ENCODE data around the gene PDLIM7.

PDLIM7 gene

DNA sequence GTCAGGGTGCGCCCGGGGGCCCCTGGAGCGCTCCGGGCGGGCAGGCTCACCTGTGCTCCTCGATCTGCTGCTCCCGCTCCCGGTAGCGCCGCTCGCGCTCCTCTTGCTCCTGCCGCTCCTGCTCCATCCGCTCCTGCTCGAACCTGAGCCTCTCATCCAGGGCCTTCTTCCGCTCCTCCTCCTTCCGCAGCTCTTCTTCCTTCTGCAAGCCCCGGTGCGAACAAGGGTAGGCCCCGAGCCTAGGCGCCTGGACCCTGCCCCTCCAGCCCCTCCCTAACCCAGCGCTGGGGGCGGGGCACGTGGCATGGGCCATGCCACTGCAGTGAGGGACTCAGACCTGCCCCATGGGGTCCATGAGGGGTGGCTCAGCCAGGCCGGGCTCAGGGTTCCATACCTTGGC, 30.5 kb downstream of the PDLIM7 start:
- WGBS (ENCODE audit: insufficient coverage), result 98% methylated on average over 17 of the region's 25 CpGs
- Histone ChIP-seq H3K27ac (ENCODE audit: insufficient read depth in 1 of 2, low read depth in 1 of 2, low read length in 2 of 2, poor library complexity in 1 of 2, severe bottlenecking in 2 of 2) (no peak overlapping the region), H3K27me3 (replicated peaks in 2 of 5; ENCODE audit: control insufficient read depth in 4 of 5, insufficient read depth in 5 of 5, low read length in 4 of 5) (no peaks in the 10 kb centered on the region), H3K9me3 (ENCODE audit: control extremely low read depth in 1 of 5, control insufficient read depth in 4 of 5, insufficient read depth in 2 of 5, low read depth in 1 of 5, low read length in 4 of 5) (peaks cover 0 to 5% (median 0%) of the 10 kb centered on the region in 5 experiments), H3K4me1 (ENCODE audit: control extremely low read depth in 1 of 4, control insufficient read depth in 4 of 4, insufficient read depth in 4 of 4, low read length in 3 of 4) (peaks cover 0 to 17% (median 14%) of the 10 kb centered on the region in 4 experiments), H3K36me3 (ENCODE audit: control insufficient read depth in 4 of 4, insufficient read depth in 4 of 4, low read length in 3 of 4) (peaks cover 9 to 34% (median 19%) of the 10 kb centered on the region in 4 experiments), H3K4me3 (ENCODE audit: control insufficient read depth in 1 of 7, extremely low read depth in 1 of 7, insufficient read depth in 4 of 7, low read depth in 2 of 7, low read length in 6 of 7) (no peak overlapping the region)
- no peak for DNase-seq
- POLR2A ChIA-PET, result no interaction called here
- CTCF ChIA-PET, result interaction anchor here (1.1 to 6.3 kb wide), 4 partner anchors 12 to 77 kb away, joined by 5 to 37 read pairs (median 8); no protein-coding TSS in a partner anchor

DNA sequence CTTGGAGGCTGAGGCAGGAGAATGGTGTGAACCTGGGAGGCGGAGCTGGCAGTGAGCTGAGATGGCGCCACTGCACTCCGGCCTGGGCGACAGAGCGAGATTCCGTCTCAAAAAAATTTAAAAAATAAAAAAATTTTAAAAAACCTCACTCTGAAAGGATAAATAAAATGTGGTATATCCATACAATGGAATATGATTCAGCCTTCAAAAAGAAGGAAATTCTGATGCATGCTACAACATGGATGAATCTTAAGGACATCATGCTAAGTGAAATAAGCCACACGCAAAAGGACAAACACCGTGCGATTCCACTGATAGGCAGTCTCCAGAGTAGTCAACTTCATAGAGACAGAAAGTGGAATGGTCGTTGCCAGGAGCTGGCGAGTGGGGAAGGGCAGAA, 32.4 kb downstream of the PDLIM7 start:
- no peak overlapping the region for H3K27ac ChIP-seq (ENCODE audit: insufficient read depth in 1 of 2, low read depth in 1 of 2, low read length in 2 of 2, poor library complexity in 1 of 2, severe bottlenecking in 2 of 2)
- no peaks in the 10 kb centered on the region for H3K27me3 ChIP-seq (replicated peaks in 2 of 5; ENCODE audit: control insufficient read depth in 4 of 5, insufficient read depth in 5 of 5, low read length in 4 of 5)
- ChIA-PET CTCF (interaction anchor here (1.3 to 6.3 kb wide), 9 partner anchors 8 to 75 kb away, joined by 3 to 37 read pairs (median 6); no protein-coding TSS in a partner anchor), POLR2A (no interaction called here)
- peaks cover 9 to 37% (median 21%) of the 10 kb centered on the region in 4 experiments for H3K36me3 ChIP-seq (ENCODE audit: control insufficient read depth in 4 of 4, insufficient read depth in 4 of 4, low read length in 3 of 4)
- DNase-seq, result no peak
- peaks cover 4 to 23% (median 15%) of the 10 kb centered on the region in 4 experiments for H3K4me1 ChIP-seq (ENCODE audit: control extremely low read depth in 1 of 4, control insufficient read depth in 4 of 4, insufficient read depth in 4 of 4, low read length in 3 of 4)
- 91% methylated on average over 5 of the region's 11 CpGs for WGBS (ENCODE audit: insufficient coverage)
- no peak overlapping the region for H3K4me3 ChIP-seq (ENCODE audit: control insufficient read depth in 1 of 7, extremely low read depth in 1 of 7, insufficient read depth in 4 of 7, low read depth in 2 of 7, low read length in 6 of 7)
- H3K9me3 ChIP-seq (ENCODE audit: control extremely low read depth in 1 of 5, control insufficient read depth in 4 of 5, insufficient read depth in 2 of 5, low read depth in 1 of 5, low read length in 4 of 5), result peaks cover 0 to 5% (median 0%) of the 10 kb centered on the region in 5 experiments

DNA sequence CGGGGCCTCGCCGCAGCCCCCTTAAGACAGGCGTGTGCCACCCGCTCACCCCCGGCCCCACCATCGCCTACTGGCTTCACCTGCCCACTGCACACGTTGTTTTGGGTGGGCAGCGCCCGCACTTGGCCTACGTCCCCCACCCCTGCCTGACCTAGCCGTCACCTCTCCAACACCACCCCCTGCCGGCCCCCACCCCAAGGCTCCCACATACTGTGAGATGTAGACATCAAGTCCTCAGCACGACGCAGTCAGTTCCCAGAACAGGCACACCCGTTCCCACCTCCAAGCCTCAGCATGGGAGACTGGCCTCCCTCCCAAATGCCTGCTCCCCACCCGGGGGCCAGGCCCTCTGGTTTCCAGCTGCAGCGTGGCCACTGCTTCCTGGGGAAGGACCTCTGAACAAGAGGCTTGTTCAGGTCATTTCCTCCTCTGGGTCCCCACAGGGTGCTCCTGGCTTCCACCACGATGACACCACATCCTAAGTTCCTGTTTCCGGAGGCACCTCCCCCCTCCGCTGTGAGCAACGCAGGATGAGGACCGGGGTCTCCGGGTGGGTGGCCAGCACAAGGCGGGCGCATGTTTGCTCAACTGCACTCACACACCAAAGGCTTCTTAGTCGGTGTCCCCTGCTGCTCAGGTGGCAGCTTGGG, 35.3 kb downstream of the PDLIM7 start:
- peaks cover 4 to 25% (median 18%) of the 10 kb centered on the region in 4 experiments for H3K4me1 ChIP-seq (ENCODE audit: control extremely low read depth in 1 of 4, control insufficient read depth in 4 of 4, insufficient read depth in 4 of 4, low read length in 3 of 4)
- WGBS (ENCODE audit: insufficient coverage), result 36% methylated on average over 20 of the region's 27 CpGs
- peaks cover 0 to 5% (median 0%) of the 10 kb centered on the region in 5 experiments for H3K9me3 ChIP-seq (ENCODE audit: control extremely low read depth in 1 of 5, control insufficient read depth in 4 of 5, insufficient read depth in 2 of 5, low read depth in 1 of 5, low read length in 4 of 5)
- ChIA-PET CTCF (interaction anchor here (1.6 to 6.3 kb wide), 7 partner anchors 8 to 72 kb away, joined by 5 to 37 read pairs (median 8); no protein-coding TSS in a partner anchor), POLR2A (interaction anchor here (0.9 to 1.6 kb wide), 2 partner anchors 17 to 46 kb away, joined by 3 read pairs; no protein-coding TSS in a partner anchor)
- peaks cover 11 to 40% (median 19%) of the 10 kb centered on the region in 4 experiments for H3K36me3 ChIP-seq (ENCODE audit: control insufficient read depth in 4 of 4, insufficient read depth in 4 of 4, low read length in 3 of 4)
- H3K4me3 ChIP-seq (ENCODE audit: control insufficient read depth in 1 of 7, extremely low read depth in 1 of 7, insufficient read depth in 4 of 7, low read depth in 2 of 7, low read length in 6 of 7), result peak overlapping the region in 3 of 7 experiments; percentile 7 to 41 (median 36)
- H3K27ac ChIP-seq (ENCODE audit: insufficient read depth in 1 of 2, low read depth in 1 of 2, low read length in 2 of 2, poor library complexity in 1 of 2, severe bottlenecking in 2 of 2), result no peak overlapping the region
- DNase-seq, result peak; percentile 46 to 61 (median 50)
- H3K27me3 ChIP-seq (replicated peaks in 2 of 5; ENCODE audit: control insufficient read depth in 4 of 5, insufficient read depth in 5 of 5, low read length in 4 of 5), result no peaks in the 10 kb centered on the region

DNA sequence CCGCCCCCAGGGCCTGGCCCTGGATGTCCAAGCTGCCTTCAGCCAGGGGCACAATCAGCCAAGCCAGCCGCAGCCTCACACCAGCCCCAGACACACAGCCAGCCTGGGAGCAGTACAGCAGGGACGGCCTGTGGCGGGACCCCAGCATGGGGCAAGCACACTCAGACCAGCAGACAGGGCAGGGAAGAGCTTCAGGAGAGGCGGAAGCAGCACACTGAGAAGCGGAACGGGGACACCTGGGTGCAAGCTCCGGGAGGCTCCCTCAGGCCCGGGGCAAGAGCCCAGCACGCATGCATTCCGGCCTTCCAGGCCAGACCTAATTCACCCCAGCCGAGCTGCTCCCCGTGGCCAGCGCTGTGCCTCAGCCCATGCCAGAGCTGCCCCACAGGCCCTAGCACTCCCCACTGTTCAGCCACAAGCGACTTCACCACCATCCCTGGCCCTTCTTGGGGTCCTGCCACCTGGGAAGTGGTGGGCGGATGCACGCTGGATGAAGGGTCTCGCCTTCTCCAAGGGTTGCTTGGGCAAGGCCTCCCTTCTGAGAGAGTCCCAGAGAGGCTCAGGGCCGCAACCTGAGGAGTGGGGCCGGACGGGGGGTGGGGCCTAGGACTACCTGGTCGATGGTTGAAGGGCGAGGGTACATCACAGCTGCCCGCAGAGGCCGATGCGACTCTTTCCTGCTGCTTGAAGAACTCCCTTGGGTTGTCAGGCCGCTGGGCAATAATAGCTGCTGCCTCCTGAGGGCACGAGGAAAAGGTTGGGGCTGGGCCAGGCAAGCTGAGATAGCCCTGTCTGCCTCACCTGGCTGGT, 37.4 kb downstream of the PDLIM7 start:
- Histone ChIP-seq H3K4me3 (ENCODE audit: control insufficient read depth in 1 of 7, extremely low read depth in 1 of 7, insufficient read depth in 4 of 7, low read depth in 2 of 7, low read length in 6 of 7) (no peak overlapping the region), H3K27me3 (replicated peaks in 2 of 5; ENCODE audit: control insufficient read depth in 4 of 5, insufficient read depth in 5 of 5, low read length in 4 of 5) (no peaks in the 10 kb centered on the region), H3K36me3 (ENCODE audit: control insufficient read depth in 4 of 4, insufficient read depth in 4 of 4, low read length in 3 of 4) (peaks cover 2 to 19% (median 6%) of the 10 kb centered on the region in 4 experiments), H3K9me3 (ENCODE audit: control extremely low read depth in 1 of 5, control insufficient read depth in 4 of 5, insufficient read depth in 2 of 5, low read depth in 1 of 5, low read length in 4 of 5) (peaks cover 0 to under 1% (median 0%) of the 10 kb centered on the region in 5 experiments), H3K27ac (ENCODE audit: insufficient read depth in 1 of 2, low read depth in 1 of 2, low read length in 2 of 2, poor library complexity in 1 of 2, severe bottlenecking in 2 of 2) (no peak overlapping the region), H3K4me1 (ENCODE audit: control extremely low read depth in 1 of 4, control insufficient read depth in 4 of 4, insufficient read depth in 4 of 4, low read length in 3 of 4) (peaks cover 4 to 45% (median 35%) of the 10 kb centered on the region in 4 experiments)
- CTCF ChIA-PET, result interaction anchor here (0.8 to 26.2 kb wide), 6 partner anchors 9 to 71 kb away, joined by 3 to 509 read pairs (median 6); partner anchors contain the start of genes F12, PFN3 and SLC34A1
- 96% methylated on average over 24 of the region's 28 CpGs for WGBS (ENCODE audit: insufficient coverage)
- POLR2A ChIA-PET, result no interaction called here
- DNase-seq, result no peak

DNA sequence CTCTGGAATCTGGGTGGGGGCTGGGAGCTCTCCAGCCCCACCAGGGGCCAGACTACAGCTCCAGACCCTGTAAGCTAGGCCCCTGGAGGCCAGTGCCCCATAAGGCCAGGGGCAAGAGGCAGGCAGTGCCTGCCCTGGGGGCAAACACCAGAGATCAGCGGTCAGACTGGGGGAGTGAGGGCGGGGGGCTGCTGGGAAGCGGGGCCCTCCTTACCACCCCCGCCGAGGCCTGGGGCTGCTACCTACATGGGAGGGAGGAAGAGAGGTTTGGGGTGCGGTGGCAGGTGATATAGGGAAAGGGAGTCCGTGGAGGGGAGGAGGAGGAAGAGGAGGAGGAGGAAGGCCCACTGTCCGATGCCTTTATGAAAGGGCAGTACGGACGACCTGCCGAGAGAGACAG, 38.0 kb downstream of the PDLIM7 start:
- peaks cover 4 to 51% (median 40%) of the 10 kb centered on the region in 4 experiments for H3K4me1 ChIP-seq (ENCODE audit: control extremely low read depth in 1 of 4, control insufficient read depth in 4 of 4, insufficient read depth in 4 of 4, low read length in 3 of 4)
- ChIA-PET CTCF (interaction anchor here (0.8 to 26.2 kb wide), 8 partner anchors 10 to 70 kb away, joined by 3 to 509 read pairs (median 6); partner anchors contain the start of genes F12, PFN3 and SLC34A1), POLR2A (no interaction called here)
- no peak overlapping the region for H3K27ac ChIP-seq (ENCODE audit: insufficient read depth in 1 of 2, low read depth in 1 of 2, low read length in 2 of 2, poor library complexity in 1 of 2, severe bottlenecking in 2 of 2)
- no peaks in the 10 kb centered on the region for H3K27me3 ChIP-seq (replicated peaks in 2 of 5; ENCODE audit: control insufficient read depth in 4 of 5, insufficient read depth in 5 of 5, low read length in 4 of 5)
- peaks cover 2 to 18% (median 6%) of the 10 kb centered on the region in 4 experiments for H3K36me3 ChIP-seq (ENCODE audit: control insufficient read depth in 4 of 4, insufficient read depth in 4 of 4, low read length in 3 of 4)
- WGBS (ENCODE audit: insufficient coverage), result 97% methylated on average over 11 of the region's 11 CpGs
- H3K4me3 ChIP-seq (ENCODE audit: control insufficient read depth in 1 of 7, extremely low read depth in 1 of 7, insufficient read depth in 4 of 7, low read depth in 2 of 7, low read length in 6 of 7), result no peak overlapping the region
- DNase-seq, result no peak
- H3K9me3 ChIP-seq (ENCODE audit: control extremely low read depth in 1 of 5, control insufficient read depth in 4 of 5, insufficient read depth in 2 of 5, low read depth in 1 of 5, low read length in 4 of 5), result no peaks in the 10 kb centered on the region

DNA sequence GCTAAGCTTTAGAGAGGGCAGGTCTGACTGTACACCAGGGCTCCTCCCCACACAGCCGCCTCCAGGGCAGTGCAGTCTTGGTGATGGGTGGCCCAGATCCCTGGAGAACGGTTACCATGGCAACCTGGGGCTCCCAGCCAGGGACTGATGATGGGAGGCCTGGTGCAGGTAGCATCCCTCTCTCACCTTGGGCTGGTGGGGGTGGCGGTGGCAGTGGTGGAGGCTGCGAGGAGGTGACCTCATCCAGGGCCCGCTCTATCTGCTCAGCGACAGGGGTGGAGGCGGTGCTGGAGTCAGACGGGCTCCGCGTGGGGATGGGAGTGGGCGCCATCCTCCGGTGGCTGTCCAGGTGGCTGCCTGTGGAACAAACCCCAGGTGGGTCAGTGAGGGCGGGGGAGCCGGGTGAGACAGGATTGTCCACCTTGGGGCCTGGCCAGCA, 38.5 kb downstream of the PDLIM7 start:
- DNase-seq, result no peak
- Histone ChIP-seq H3K4me1 (ENCODE audit: control extremely low read depth in 1 of 4, control insufficient read depth in 4 of 4, insufficient read depth in 4 of 4, low read length in 3 of 4) (peaks cover 4 to 54% (median 44%) of the 10 kb centered on the region in 4 experiments), H3K9me3 (ENCODE audit: control extremely low read depth in 1 of 5, control insufficient read depth in 4 of 5, insufficient read depth in 2 of 5, low read depth in 1 of 5, low read length in 4 of 5) (no peaks in the 10 kb centered on the region), H3K27ac (ENCODE audit: insufficient read depth in 1 of 2, low read depth in 1 of 2, low read length in 2 of 2, poor library complexity in 1 of 2, severe bottlenecking in 2 of 2) (no peak overlapping the region), H3K36me3 (ENCODE audit: control insufficient read depth in 4 of 4, insufficient read depth in 4 of 4, low read length in 3 of 4) (peaks cover 2 to 18% (median 6%) of the 10 kb centered on the region in 4 experiments), H3K4me3 (ENCODE audit: control insufficient read depth in 1 of 7, extremely low read depth in 1 of 7, insufficient read depth in 4 of 7, low read depth in 2 of 7, low read length in 6 of 7) (no peak overlapping the region), H3K27me3 (replicated peaks in 2 of 5; ENCODE audit: control insufficient read depth in 4 of 5, insufficient read depth in 5 of 5, low read length in 4 of 5) (no peaks in the 10 kb centered on the region)
- 95% methylated on average over 11 of the region's 14 CpGs for WGBS (ENCODE audit: insufficient coverage)
- POLR2A ChIA-PET, result no interaction called here
- CTCF ChIA-PET, result interaction anchor here (1.1 to 26.2 kb wide), 6 partner anchors 10 to 70 kb away, joined by 3 to 509 read pairs (median 32); partner anchors contain the start of genes F12, PFN3 and SLC34A1

Data from common myeloid progenitor, CD34-positive (primary cell).